Measurements from ENCODE around the gene DNAJC11. TPM values are rescaled to one million over a fixed set of nuclear protein-coding genes. Genes with fewer than 3 reads are reported as not detected.
"Not testable (repeated sequence)": the region's sequence is repeated elsewhere in the genome, so short reads cannot be mapped to it uniquely, and the experiment has no call there.

The DNAJC11 gene
- total RNA-seq, 1 experiment from 2014 or later: 102 TPM

GRCh38 chr1:6666696-6667095 lies 34.9 kb downstream of the DNAJC11 start (continued):
- TF ChIP-seq STAT6 (CRISPR knock-in tag; conservative IDR thresholded peaks at IDR 0.05; ENCODE audit: low read depth): no peak
- TF ChIP-seq IRF1 (CRISPR knock-in tag; IDR thresholded peaks at IDR 0.05): no peak
- TF ChIP-seq GABPB1 (CRISPR knock-in tag; IDR thresholded peaks at IDR 0.05): no peak
- no peak for TF ChIP-seq ERG (CRISPR knock-in tag; IDR thresholded peaks at IDR 0.05)
- TF ChIP-seq TEAD4 (CRISPR knock-in tag; IDR thresholded peaks at IDR 0.05): no peak
- no peak for TF ChIP-seq KAT7 (CRISPR knock-in tag; IDR thresholded peaks at IDR 0.05; ENCODE audit: borderline replicate concordance)
- TF ChIP-seq PRDM15 (CRISPR knock-in tag; IDR thresholded peaks at IDR 0.05): no peak
- TF ChIP-seq PRRX2 (CRISPR knock-in tag; IDR thresholded peaks at IDR 0.05): no peak

- DNase-seq (ENCODE audit: low spot score); H3K27me3 Mint-ChIP-seq (ENCODE audit: low read depth); CTCF ChIA-PET; H3K4me1 Mint-ChIP-seq; ATAC-seq; H3K4me3 Mint-ChIP-seq; H3K9me3 Mint-ChIP-seq; POLR2A ChIA-PET; H3K27ac Mint-ChIP-seq: not testable (repeated sequence)
- peaks cover 57% of the 10 kb centered on the region for H3K36me3 Mint-ChIP-seq
- TF ChIP-seq NFYB (CRISPR knock-in tag; conservative IDR thresholded peaks at IDR 0.05; ENCODE audit: low read depth): peak; percentile 66
These were observed 39.1 kb downstream of the DNAJC11 start for GRCh38 chr1:6662468-6662867.

GRCh38 chr1:6660415-6661049 lies 41.1 kb downstream of the DNAJC11 start:
- H3K27ac Mint-ChIP-seq: no peak overlapping the region
- no peak for TF ChIP-seq EMX1 (CRISPR knock-in tag; IDR thresholded peaks at IDR 0.05)
- TF ChIP-seq FOXJ3 (CRISPR knock-in tag; IDR thresholded peaks at IDR 0.05; ENCODE audit: borderline replicate concordance): no peak
- no peak for TF ChIP-seq GABPB1 (CRISPR knock-in tag; IDR thresholded peaks at IDR 0.05)
- POLR2A ChIA-PET: no interaction called here
- peaks cover 9% of the 10 kb centered on the region; the same call in 1 of the 2 replicates for H3K9me3 Mint-ChIP-seq
- H3K36me3 Mint-ChIP-seq: peaks cover 43% of the 10 kb centered on the region
- no peaks in the 10 kb centered on the region for H3K27me3 Mint-ChIP-seq (ENCODE audit: low read depth)
- no peak overlapping the region for H3K4me3 Mint-ChIP-seq
- DNase-seq (ENCODE audit: low spot score): no peak
- no peak for ATAC-seq
- CTCF ChIA-PET: no interaction called here
- no peaks in the 10 kb centered on the region for H3K4me1 Mint-ChIP-seq

All from WTC11 (cell line).